ENCODE results near the gene CDK14. TPM values are rescaled to one million over a fixed set of nuclear protein-coding genes. Genes with fewer than 3 reads are reported as not detected.

The CDK14 gene
- total and polyA plus RNA-seq, 2 of the 8 experiments (the other 6 are each of a cell fraction or from before 2014, with no cell fraction given) = 5.5 to 47.3 TPM

DNA sequence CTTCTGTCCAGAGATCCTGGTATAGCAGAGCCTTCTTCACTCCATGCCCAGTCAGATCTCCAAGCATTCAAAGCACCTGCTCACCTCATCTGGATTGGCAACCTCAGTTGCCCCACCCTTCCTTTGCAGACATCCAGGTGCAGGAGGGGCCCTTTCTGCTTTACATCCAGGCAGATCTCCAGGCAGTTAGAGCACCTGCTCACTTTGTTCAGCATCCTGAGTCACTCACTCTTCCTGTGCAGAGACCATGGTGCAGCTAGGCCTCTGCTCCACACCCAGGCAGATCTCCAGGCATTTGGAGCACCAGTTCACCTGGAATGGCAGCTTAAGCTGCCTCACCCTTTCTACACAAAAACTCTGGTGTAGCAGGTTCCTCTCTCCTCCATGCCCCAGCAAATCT lies 153.1 kb downstream of the CDK14 start:
- FAIRE-seq = no peak
- H3K9me3 ChIP-seq (ENCODE audit: insufficient read depth in 2 of 2, low read depth in 1 of 2, low read length in 1 of 2) = no peaks in the 10 kb centered on the region
- no peak overlapping the region for H3K4ac ChIP-seq (replicated peaks; ENCODE audit: insufficient read length, low read depth, low read length)
- H3K23me2 ChIP-seq (ENCODE audit: low read depth, low read length) = no peaks in the 10 kb centered on the region
- H2BK12ac ChIP-seq (ENCODE audit: low read depth, low read length) = no peak overlapping the region
- ChIA-PET POLR2A (ENCODE audit: partially characterized antibody) (interaction anchor here (0.6 to 0.7 kb wide), 2 partner anchors 274 to 966 kb away, joined by 3 read pairs; no protein-coding TSS in a partner anchor), CTCF (ENCODE audit: partially characterized antibody) (interaction anchor here (0.6 to 2.7 kb wide), 10 partner anchors 11 to 792 kb away, joined by 3 to 24 read pairs (median 4); no protein-coding TSS in a partner anchor)
- no peak overlapping the region for H2AK5ac ChIP-seq (ENCODE audit: low read depth, low read length)
- H3K36me3 ChIP-seq (ENCODE audit: control insufficient read depth in 2 of 4, insufficient read depth in 4 of 4, low read length in 3 of 4) = no peaks in the 10 kb centered on the region
- no peak for DNase-seq (ENCODE audit: low read depth in 1 of 2, low spot score in 2 of 2)
- H2BK120ac ChIP-seq (replicated peaks; ENCODE audit: low read depth, low read length) = no peak overlapping the region
- H2BK20ac ChIP-seq (ENCODE audit: low read length) = no peak overlapping the region
- no peak overlapping the region for H2AFZ ChIP-seq (ENCODE audit: low read length)
- no peak overlapping the region for H4K5ac ChIP-seq (ENCODE audit: insufficient read length, low read depth, low read length)
- H4K8ac ChIP-seq (ENCODE audit: extremely low read depth, insufficient read depth, low read length) = no peak overlapping the region
- H3K4me2 ChIP-seq (ENCODE audit: insufficient read depth in 1 of 2, low read depth in 2 of 2, low read length in 2 of 2) = no peak overlapping the region
- H3K23ac ChIP-seq (ENCODE audit: insufficient read length) = no peak overlapping the region
- H3K14ac ChIP-seq (ENCODE audit: insufficient read length) = no peak overlapping the region
- H4K20me1 ChIP-seq (replicated peaks in 1 of 2; ENCODE audit: control insufficient read depth in 1 of 2, insufficient read depth in 2 of 2, low read length in 2 of 2) = no peaks in the 10 kb centered on the region
- H3K79me1 ChIP-seq (ENCODE audit: low read depth, low read length) = no peaks in the 10 kb centered on the region
- no peak overlapping the region for H4K91ac ChIP-seq (replicated peaks; ENCODE audit: insufficient read length, low read length)
- no peak overlapping the region for H3K56ac ChIP-seq (replicated peaks; ENCODE audit: insufficient read length, low read depth, low read length)
- no peak overlapping the region for H2BK5ac ChIP-seq (ENCODE audit: low read depth, low read length)
- H3K27ac ChIP-seq (ENCODE audit: low read depth, low read length) = no peak overlapping the region
- H3K27me3 ChIP-seq (replicated peaks in 1 of 4; ENCODE audit: control insufficient read depth in 3 of 4, extremely low read depth in 1 of 4, insufficient read depth in 3 of 4, low read length in 3 of 4) = no peaks in the 10 kb centered on the region
- H3K4me3 ChIP-seq (ENCODE audit: extremely low read depth in 1 of 4, insufficient read depth in 2 of 4, low read depth in 3 of 4, low read length in 4 of 4) = no peak overlapping the region
- H3K4me1 ChIP-seq (replicated peaks in 1 of 4; ENCODE audit: control insufficient read depth in 3 of 4, insufficient read depth in 4 of 4, low read length in 3 of 4) = peaks cover 0 to 2% (median 0%) of the 10 kb centered on the region in 4 experiments; a peak in 2 of 7 replicates
- no peak overlapping the region for H3K9ac ChIP-seq (replicated peaks in 1 of 4; ENCODE audit: extremely low read depth in 1 of 4, low read depth in 3 of 4, low read length in 3 of 4)
- H3K79me2 ChIP-seq (ENCODE audit: control insufficient read depth in 1 of 2, insufficient read depth in 2 of 2, low read length in 2 of 2) = no peaks in the 10 kb centered on the region
- no peak overlapping the region for H3K18ac ChIP-seq (ENCODE audit: extremely low read depth, low read length)
- H2BK15ac ChIP-seq (ENCODE audit: low read length) = 0 out of 2 replicates have a peak overlapping the region, but pooled peaks have one; percentile 18
- TF ChIP-seq SIRT6 (IDR thresholded peaks at IDR 0.05; ENCODE audit: low read length) (no peak), E2F6 (IDR thresholded peaks at IDR 0.05) (no peak)
